Measurements from ENCODE around the gene CAPN7.

Gene CAPN7

DNA sequence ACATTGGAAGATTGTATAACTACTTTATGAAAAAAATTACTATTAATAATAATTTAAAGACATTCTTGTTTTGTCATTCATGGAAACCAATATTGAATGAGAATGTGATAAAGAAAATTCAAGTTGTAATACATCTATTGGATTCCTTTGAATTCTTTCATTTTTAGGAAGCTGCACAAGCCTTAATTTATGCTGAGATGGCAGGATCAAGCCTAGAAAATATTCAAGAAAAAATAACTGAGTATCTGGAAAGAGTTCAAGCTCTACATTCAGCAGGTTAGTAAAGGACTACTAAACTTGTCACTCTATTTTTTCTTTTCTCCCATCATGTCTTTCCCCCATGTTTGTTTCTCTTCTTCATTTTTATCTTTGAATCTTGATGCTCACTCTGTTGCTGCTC lies 5.9 kb downstream of the CAPN7 start:
- no peaks in the 10 kb centered on the region for H4K20me1 ChIP-seq (ENCODE audit: low read depth, low read length)
- H3K9me2 ChIP-seq (replicated peaks; ENCODE audit: insufficient read depth, low read length), result no peaks in the 10 kb centered on the region
- H2AFZ ChIP-seq (ENCODE audit: low read depth, low read length, severe bottlenecking), result no peak overlapping the region
- H3K36me3 ChIP-seq (ENCODE audit: low read length), result peaks cover 9% of the 10 kb centered on the region; the same call in 1 of the 2 replicates
- TF ChIP-seq, protein P1, sequence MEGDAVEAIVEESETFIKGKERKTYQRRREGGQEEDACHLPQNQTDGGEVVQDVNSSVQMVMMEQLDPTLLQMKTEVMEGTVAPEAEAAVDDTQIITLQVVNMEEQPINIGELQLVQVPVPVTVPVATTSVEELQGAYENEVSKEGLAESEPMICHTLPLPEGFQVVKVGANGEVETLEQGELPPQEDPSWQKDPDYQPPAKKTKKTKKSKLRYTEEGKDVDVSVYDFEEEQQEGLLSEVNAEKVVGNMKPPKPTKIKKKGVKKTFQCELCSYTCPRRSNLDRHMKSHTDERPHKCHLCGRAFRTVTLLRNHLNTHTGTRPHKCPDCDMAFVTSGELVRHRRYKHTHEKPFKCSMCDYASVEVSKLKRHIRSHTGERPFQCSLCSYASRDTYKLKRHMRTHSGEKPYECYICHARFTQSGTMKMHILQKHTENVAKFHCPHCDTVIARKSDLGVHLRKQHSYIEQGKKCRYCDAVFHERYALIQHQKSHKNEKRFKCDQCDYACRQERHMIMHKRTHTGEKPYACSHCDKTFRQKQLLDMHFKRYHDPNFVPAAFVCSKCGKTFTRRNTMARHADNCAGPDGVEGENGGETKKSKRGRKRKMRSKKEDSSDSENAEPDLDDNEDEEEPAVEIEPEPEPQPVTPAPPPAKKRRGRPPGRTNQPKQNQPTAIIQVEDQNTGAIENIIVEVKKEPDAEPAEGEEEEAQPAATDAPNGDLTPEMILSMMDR (IDR thresholded peaks at IDR 0.05; ENCODE audit: insufficient read depth, low read length, poor library complexity, severe bottlenecking), result no peak
- TF ChIP-seq EZH2phosphoT487 (conservative IDR thresholded peaks at IDR 0.05; ENCODE audit: low read length), result no peak
- H3K4me2 ChIP-seq (ENCODE audit: low read depth, low read length, poor library complexity, severe bottlenecking), result no peak overlapping the region
- H3K9me3 ChIP-seq (ENCODE audit: insufficient read depth, low read length), result no peaks in the 10 kb centered on the region
- H3K79me2 ChIP-seq (ENCODE audit: insufficient read depth, low read length), result peaks cover 34% of the 10 kb centered on the region
- H3K4me3 ChIP-seq (ENCODE audit: insufficient read depth, low read length, poor library complexity, severe bottlenecking), result no peak overlapping the region
- no peak overlapping the region for H3K9ac ChIP-seq (ENCODE audit: low read length)
- H3F3A ChIP-seq (ENCODE audit: insufficient read depth), result peaks cover 10% of the 10 kb centered on the region
- no peak overlapping the region for H3K27ac ChIP-seq (ENCODE audit: low read depth, low read length)
- H3K27me3 ChIP-seq (ENCODE audit: low read length), result no peaks in the 10 kb centered on the region

DNA sequence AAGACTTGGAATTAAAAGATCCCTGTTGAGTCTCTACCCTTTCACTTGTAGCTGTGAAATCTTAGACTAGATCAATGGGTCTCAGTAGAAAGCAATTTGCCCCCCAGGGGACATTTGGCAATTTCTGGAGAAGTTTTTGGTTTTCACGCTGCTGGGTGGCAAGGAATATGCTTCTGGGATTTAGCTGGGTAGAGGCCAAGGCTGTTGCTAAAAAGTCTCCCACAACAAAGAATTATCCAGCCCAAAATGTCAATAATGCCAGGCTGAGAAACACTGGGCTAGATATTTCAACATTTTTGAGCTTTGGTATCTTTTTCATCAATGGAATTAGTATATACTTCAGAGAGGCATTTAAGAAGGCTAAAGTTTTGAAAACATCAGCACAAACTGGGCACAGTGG lies 8.7 kb downstream of the CAPN7 start:
- Histone ChIP-seq H3K4me2 (ENCODE audit: low read depth, low read length, poor library complexity, severe bottlenecking) (no peak overlapping the region), H3K9me2 (replicated peaks; ENCODE audit: insufficient read depth, low read length) (no peaks in the 10 kb centered on the region), H4K20me1 (ENCODE audit: low read depth, low read length) (no peaks in the 10 kb centered on the region), H3K27ac (ENCODE audit: low read depth, low read length) (no peak overlapping the region), H3F3A (ENCODE audit: insufficient read depth) (peaks cover 19% of the 10 kb centered on the region), H3K9ac (ENCODE audit: low read length) (no peak overlapping the region), H3K27me3 (ENCODE audit: low read length) (no peaks in the 10 kb centered on the region), H3K9me3 (ENCODE audit: insufficient read depth, low read length) (no peaks in the 10 kb centered on the region), H3K4me3 (ENCODE audit: insufficient read depth, low read length, poor library complexity, severe bottlenecking) (no peak overlapping the region), H2AFZ (ENCODE audit: low read depth, low read length, severe bottlenecking) (no peak overlapping the region), H3K36me3 (ENCODE audit: low read length) (peaks cover 14% of the 10 kb centered on the region), H3K79me2 (ENCODE audit: insufficient read depth, low read length) (peaks cover 9% of the 10 kb centered on the region)
- TF ChIP-seq, protein P1 (IDR thresholded peaks at IDR 0.05; ENCODE audit: insufficient read depth, low read length, poor library complexity, severe bottlenecking), result no peak
- TF ChIP-seq EZH2phosphoT487 (conservative IDR thresholded peaks at IDR 0.05; ENCODE audit: low read length), result no peak

DNA sequence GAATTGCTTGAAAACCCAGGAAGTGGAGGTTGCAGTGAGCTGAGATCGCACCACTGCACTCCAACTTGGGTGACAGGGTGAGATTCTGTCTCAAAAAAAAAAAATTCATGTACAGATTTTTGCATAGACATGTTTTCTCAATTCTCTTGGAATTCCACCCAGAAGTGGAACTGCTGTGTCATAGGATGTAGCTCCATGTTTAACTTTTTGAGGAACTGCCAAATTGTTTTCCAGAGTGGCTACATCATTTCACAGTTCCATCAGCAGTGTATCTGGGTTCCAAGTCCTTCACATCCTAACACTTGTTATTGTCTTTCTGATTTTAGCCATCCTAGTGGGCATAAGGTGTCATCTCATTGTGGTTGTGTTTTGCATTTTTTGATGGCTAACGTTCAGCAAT lies 9.9 kb downstream of the CAPN7 start:
- Histone ChIP-seq H3K36me3 (ENCODE audit: low read length) (peaks cover 17% of the 10 kb centered on the region), H3K4me2 (ENCODE audit: low read depth, low read length, poor library complexity, severe bottlenecking) (no peak overlapping the region), H3K79me2 (ENCODE audit: insufficient read depth, low read length) (no peaks in the 10 kb centered on the region), H3K9me3 (ENCODE audit: insufficient read depth, low read length) (no peaks in the 10 kb centered on the region), H3F3A (ENCODE audit: insufficient read depth) (peaks cover 19% of the 10 kb centered on the region), H2AFZ (ENCODE audit: low read depth, low read length, severe bottlenecking) (no peak overlapping the region), H3K9ac (ENCODE audit: low read length) (no peak overlapping the region), H3K27me3 (ENCODE audit: low read length) (no peaks in the 10 kb centered on the region), H4K20me1 (ENCODE audit: low read depth, low read length) (no peaks in the 10 kb centered on the region), H3K9me2 (replicated peaks; ENCODE audit: insufficient read depth, low read length) (no peaks in the 10 kb centered on the region), H3K27ac (ENCODE audit: low read depth, low read length) (no peak overlapping the region), H3K4me3 (ENCODE audit: insufficient read depth, low read length, poor library complexity, severe bottlenecking) (no peak overlapping the region)
- TF ChIP-seq, protein P1 (IDR thresholded peaks at IDR 0.05; ENCODE audit: insufficient read depth, low read length, poor library complexity, severe bottlenecking), result no peak
- TF ChIP-seq EZH2phosphoT487 (conservative IDR thresholded peaks at IDR 0.05; ENCODE audit: low read length), result no peak
